Kidney (tissue), 22 donors: Measurements from ENCODE around the gene FAM76B. TPM values are rescaled to one million over a fixed set of nuclear protein-coding genes. Genes with fewer than 3 reads are reported as not detected.
A peak's percentile ranks its signal among the peaks of the same experiment; 100 is the strongest.

Experiments used
- DNase-seq, 5 donors: peaks; one replicate each; pipeline ENCODE4 v3.0.0-alpha.2; 2013 to 2020
- FAIRE-seq: peaks from 2 replicates; lab custom pipeline; 2012; peaks lifted over from hg19 to GRCh38; lab: Jason Lieb, UNC
- H3K27ac ChIP-seq, 2 donors: one replicate each; pipeline ENCODE4 v1.7.0; 2013; ENCODE audit warnings: low read depth in 2 of 2, low read length in 2 of 2, inconsistent platforms in 1 of 2
- H3K27me3 ChIP-seq: one replicate; pipeline ENCODE4 v1.7.1; 2013; ENCODE audit warnings: low read length, inconsistent platforms; ENCODE audit not compliant: control insufficient read depth, insufficient read depth
- H3K36me3 ChIP-seq, 3 donors: one replicate each; pipeline versions ENCODE4 v1.7.0 to v1.7.1; 2013; ENCODE audit warnings: low read length in 3 of 3, control low read depth in 1 of 3, inconsistent platforms in 1 of 3; ENCODE audit not compliant: insufficient read depth in 3 of 3, control insufficient read depth in 2 of 3
- H3K4me1 ChIP-seq, 3 donors: one replicate each; pipeline versions ENCODE4 v1.7.0 to v1.7.1; 2013; ENCODE audit warnings: low read length in 3 of 3, inconsistent platforms in 1 of 3, low read depth in 1 of 3; ENCODE audit not compliant: control insufficient read depth in 2 of 3, insufficient read depth in 2 of 3
- H3K4me3 ChIP-seq, 3 donors: one replicate each; pipeline versions ENCODE4 v1.7.0 to v1.8.1; 2013; ENCODE audit warnings: low read length in 3 of 3, control low read depth in 1 of 3, inconsistent platforms in 1 of 3
- H3K9ac ChIP-seq, 3 donors: one replicate each; pipeline versions ENCODE4 v1.7.0 to v1.7.1; 2013; ENCODE audit warnings: low read length in 3 of 3, control low read depth in 1 of 3, inconsistent platforms in 1 of 3
- H3K9me3 ChIP-seq, 3 donors: one replicate each; pipeline versions ENCODE4 v1.7.0 to v1.7.1; 2013; ENCODE audit warnings: low read length in 3 of 3, control low read depth in 1 of 3, inconsistent platforms in 1 of 3; ENCODE audit not compliant: control insufficient read depth in 2 of 3, insufficient read depth in 1 of 3
- intact Hi-C: fragments of 100-400 bp; cut with DNase I; formaldehyde crosslinking; loops from one replicate; pipeline ENCODE4 v1.11.1; 2022
- long read RNA-seq, 10 donors: library from polyadenylated mRNA in 1 of 10; unstranded in 1 of 10; transcript quantifications; one replicate each; pipeline ENCODE4 v2.0.0 and lab custom pipeline, GENCODE V29; 2021 to 2026
- polyA plus RNA-seq: library from polyadenylated mRNA; stranded (reverse); fragments of 350-450 nt; fragmentation: Illumina TruSeq; extraction: RNeasy Lipid Tissue Mini Kit (QIAGEN cat#74804); gene quantifications from one replicate; pipeline ENCODE4 v1.2.3, GENCODE V29; 2014; ENCODE audit warnings: low read depth, low replicate concordance; ENCODE audit not compliant: insufficient read depth
- total RNA-seq: library from RNA; stranded (reverse); fragmentation: NEBNext Ultra II Directional; extraction: Animal tissue kit (Norgen Biotek cat#: 25700); gene quantifications from one replicate; pipeline ENCODE4 v1.2.1, GENCODE V29; 2021
- TF ChIP-seq, protein P1 (sequence below): IDR thresholded peaks from 3 replicates; pipeline ENCODE4 v1.5.1; 2012; ENCODE audit warnings: mild to moderate bottlenecking, moderate library complexity, borderline replicate concordance; ENCODE audit not compliant: insufficient read depth; ENCODE audit errors: extremely low read depth
- donor health status: control.
- donor health status: control.
- donor health status: control.
- donor health status: control.
- donor health status: control.
- donor health status: DM: yes; HTN: yes; CAD: no.
- donor health status: Normal renal cell carcinoma (clear cell type).

The FAM76B gene
- total RNA-seq (26.5 TPM), polyA plus RNA-seq (3.9 TPM)
- long read RNA-seq, donor 1, partial matches to known transcripts = 0 of 6 reads
- long read RNA-seq, donor 1, other reads (novel, unspliced or antisense) = 0 of 6 reads
- long read RNA-seq, donor 2, partial matches to known transcripts = 0 of 7 reads
- long read RNA-seq, donor 2, other reads (novel, unspliced or antisense) = 0 of 7 reads
- long read RNA-seq, donor 3, partial matches to known transcripts = 24 of 85 reads
- long read RNA-seq, donor 3, other reads (novel, unspliced or antisense) = 59 of 85 reads
- long read RNA-seq, donor 4, partial matches to known transcripts = 27 of 88 reads
- long read RNA-seq, donor 4, other reads (novel, unspliced or antisense) = 57 of 88 reads
- long read RNA-seq, donor 5 = 0 reads
- long read RNA-seq, donor 6, partial matches to known transcripts = 0 of 8 reads
- long read RNA-seq, donor 6, other reads (novel, unspliced or antisense) = 0 of 8 reads
- long read RNA-seq, donor 7, transcript FAM76B-201 (10 exons, 3,952 nt) = major isoform, 12 of 23 reads
- long read RNA-seq, donor 7, partial matches to known transcripts = 4 of 23 reads
- long read RNA-seq, donor 7, other reads (novel, unspliced or antisense) = 5 of 23 reads
- long read RNA-seq, donor 8, partial matches to known transcripts = 0 of 3 reads
- long read RNA-seq, donor 8, other reads (novel, unspliced or antisense) = 0 of 3 reads
- long read RNA-seq, donor 9, partial matches to known transcripts = 0 of 2 reads
- long read RNA-seq, donor 9, other reads (novel, unspliced or antisense) = 0 of 2 reads
- long read RNA-seq, donor 10, partial matches to known transcripts = 0 of 2 reads
- long read RNA-seq, donor 10, other reads (novel, unspliced or antisense) = 0 of 2 reads

DNA sequence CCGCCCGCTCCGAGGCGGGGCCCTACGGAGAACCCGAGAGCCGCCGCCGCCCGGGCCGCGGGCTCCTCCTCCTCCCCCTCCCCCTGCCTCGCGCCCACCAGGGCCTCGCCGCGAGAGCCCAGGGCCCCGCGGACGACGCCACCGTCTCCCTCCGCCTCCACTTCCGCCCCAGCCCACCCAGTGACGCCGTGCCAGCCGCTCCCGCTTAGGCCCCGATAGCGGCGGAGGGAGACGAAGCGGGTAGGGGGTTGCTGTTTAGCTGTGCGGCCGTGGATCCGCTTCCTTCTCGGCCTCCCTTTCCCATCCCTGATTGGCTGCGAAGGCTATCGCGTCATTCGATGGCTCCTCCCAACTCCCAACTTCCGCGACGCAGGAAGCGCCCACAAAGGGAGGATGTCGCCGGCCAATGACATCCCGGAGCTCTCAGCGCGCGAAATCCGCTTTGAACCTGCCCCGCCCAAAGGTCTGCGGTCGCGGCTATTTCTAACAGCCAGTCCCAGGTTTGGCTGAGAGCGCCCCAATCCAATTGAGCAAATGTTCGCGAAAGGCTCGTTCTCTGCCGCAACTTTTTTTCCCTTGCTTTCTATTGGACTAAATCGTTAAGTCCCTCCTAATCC is at the start of gene FAM76B:
Gene FAM76B, minus strand, starts transcription at position 277 of the 617 bp plus-strand sequence. CDS start 304 bp downstream, outside the sequence.
- FAIRE-seq (peak; percentile 82), DNase-seq (peak; percentile 99 to 100 (median 99))
- no peaks in the 10 kb centered on the region for H3K9me3 ChIP-seq
- H3K4me1 ChIP-seq = peaks cover 3 to 12% (median 8%) of the 10 kb centered on the region in 3 donors
- H3K9ac ChIP-seq = peak within 1 kb of the TSS; percentile 87 to 92 (median 90)
- H3K4me3 ChIP-seq = peak within 1 kb of the TSS; percentile 85 to 97 (median 94)
- no peaks in the 10 kb centered on the region for H3K27me3 ChIP-seq
- intact Hi-C loops = no loop called here
- TF ChIP-seq, protein P1, sequence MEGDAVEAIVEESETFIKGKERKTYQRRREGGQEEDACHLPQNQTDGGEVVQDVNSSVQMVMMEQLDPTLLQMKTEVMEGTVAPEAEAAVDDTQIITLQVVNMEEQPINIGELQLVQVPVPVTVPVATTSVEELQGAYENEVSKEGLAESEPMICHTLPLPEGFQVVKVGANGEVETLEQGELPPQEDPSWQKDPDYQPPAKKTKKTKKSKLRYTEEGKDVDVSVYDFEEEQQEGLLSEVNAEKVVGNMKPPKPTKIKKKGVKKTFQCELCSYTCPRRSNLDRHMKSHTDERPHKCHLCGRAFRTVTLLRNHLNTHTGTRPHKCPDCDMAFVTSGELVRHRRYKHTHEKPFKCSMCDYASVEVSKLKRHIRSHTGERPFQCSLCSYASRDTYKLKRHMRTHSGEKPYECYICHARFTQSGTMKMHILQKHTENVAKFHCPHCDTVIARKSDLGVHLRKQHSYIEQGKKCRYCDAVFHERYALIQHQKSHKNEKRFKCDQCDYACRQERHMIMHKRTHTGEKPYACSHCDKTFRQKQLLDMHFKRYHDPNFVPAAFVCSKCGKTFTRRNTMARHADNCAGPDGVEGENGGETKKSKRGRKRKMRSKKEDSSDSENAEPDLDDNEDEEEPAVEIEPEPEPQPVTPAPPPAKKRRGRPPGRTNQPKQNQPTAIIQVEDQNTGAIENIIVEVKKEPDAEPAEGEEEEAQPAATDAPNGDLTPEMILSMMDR = no peak
- H3K36me3 ChIP-seq = peaks cover 8 to 15% (median 10%) of the 10 kb centered on the region in 3 donors
- H3K27ac ChIP-seq = peak within 1 kb of the TSS; percentile 99 to 100

GRCh38 chr11:95835768-95836488 is 46.3 kb upstream of the FAM76B start:
- DNase-seq (peak in 4 of 5 donors; percentile 55 to 93 (median 75)), FAIRE-seq (peak; percentile 79)
- Histone ChIP-seq H3K9me3 (no peaks in the 10 kb centered on the region), H3K4me1 (no peaks in the 10 kb centered on the region), H3K27ac (no peak overlapping the region), H3K9ac (no peak overlapping the region), H3K36me3 (peaks cover 0 to 23% (median 17%) of the 10 kb centered on the region in 3 donors), H3K27me3 (no peaks in the 10 kb centered on the region), H3K4me3 (no peak overlapping the region)
- TF ChIP-seq, protein P1 = peak; percentile 84
- intact Hi-C loops = no loop called here

DNA sequence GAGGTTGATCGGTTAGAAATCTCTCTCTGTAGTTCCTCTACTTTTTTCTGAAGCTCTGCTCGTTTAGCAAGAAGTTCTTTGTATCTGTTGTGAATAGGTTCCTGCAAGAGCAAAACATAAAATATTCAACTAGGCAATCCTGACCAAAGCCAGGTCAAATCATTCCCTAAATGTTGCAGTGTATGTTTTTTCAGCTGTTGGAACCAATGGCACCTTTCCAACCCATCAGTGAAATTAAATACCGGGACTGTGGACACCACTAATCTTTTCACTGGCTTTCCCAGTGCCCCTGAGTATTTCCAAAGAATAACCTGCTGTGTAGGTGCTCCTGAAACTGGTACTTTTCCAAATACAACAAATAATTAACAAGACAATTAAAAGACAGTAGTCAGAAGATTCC is 45.8 kb upstream of the FAM76B start:
- Histone ChIP-seq H3K36me3 (peaks cover 0 to 23% (median 17%) of the 10 kb centered on the region in 3 donors), H3K4me3 (no peak overlapping the region), H3K27me3 (no peaks in the 10 kb centered on the region), H3K27ac (no peak overlapping the region), H3K9ac (no peak overlapping the region), H3K9me3 (no peaks in the 10 kb centered on the region), H3K4me1 (no peaks in the 10 kb centered on the region)
- intact Hi-C loops = no loop called here
- DNase-seq = peak in 1 of 5 donors; percentile 7
- FAIRE-seq = no peak
- TF ChIP-seq, protein P1 = no peak
